Rectal smooth muscle tissue (tissue), 1 donor: ENCODE data around the gene MLST8.
A peak's percentile ranks its signal among the peaks of the same experiment; 100 is the strongest.

Experiments used
- H3K27ac ChIP-seq: one replicate; pipeline ENCODE4 v1.7.0; 2013; ENCODE audit warnings: low read depth, low read length, inconsistent platforms
- H3K27me3 ChIP-seq: one replicate; pipeline ENCODE4 v1.7.0; 2013; ENCODE audit warnings: low read length; ENCODE audit not compliant: control insufficient read depth, insufficient read depth
- H3K36me3 ChIP-seq: one replicate; pipeline ENCODE4 v1.7.0; 2013; ENCODE audit warnings: low read length; ENCODE audit not compliant: control insufficient read depth, insufficient read depth
- H3K4me1 ChIP-seq: one replicate; pipeline ENCODE4 v1.7.0; 2013; ENCODE audit warnings: low read length; ENCODE audit not compliant: control insufficient read depth, insufficient read depth
- H3K4me3 ChIP-seq: one replicate; pipeline ENCODE4 v1.7.0; 2013; ENCODE audit warnings: low read length
- H3K9ac ChIP-seq: one replicate; pipeline ENCODE4 v1.7.0; 2013; ENCODE audit warnings: low read length

MLST8 gene

GRCh38 chr16:2186505-2186904 lies 18.7 kb upstream of the MLST8 start:
- Histone ChIP-seq H3K9ac (no peak overlapping the region), H3K27ac (no peak overlapping the region), H3K4me1 (no peaks in the 10 kb centered on the region), H3K36me3 (no peaks in the 10 kb centered on the region), H3K27me3 (no peaks in the 10 kb centered on the region), H3K4me3 (no peak overlapping the region)

DNA sequence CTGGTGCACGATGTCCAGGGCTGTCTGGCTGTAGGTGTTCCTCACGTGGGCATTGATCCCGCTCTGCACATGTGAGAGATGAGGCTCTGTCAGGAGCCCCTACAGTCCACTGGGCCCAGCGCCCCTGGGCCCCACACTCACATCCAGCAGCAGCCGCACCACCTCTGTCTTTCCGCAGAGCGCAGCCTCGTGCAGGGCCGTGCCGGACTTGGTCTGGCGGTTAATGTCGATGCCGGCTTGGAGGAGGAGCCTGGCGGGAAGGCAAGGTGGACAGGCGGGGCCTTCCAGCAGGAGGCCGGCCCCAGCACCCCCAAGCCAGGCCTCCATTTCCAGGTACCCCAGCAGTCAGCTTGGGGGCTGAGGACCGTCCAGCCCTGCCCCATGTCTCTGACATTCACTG lies 18.0 kb upstream of the MLST8 start:
- H3K9ac ChIP-seq = no peak overlapping the region
- H3K27ac ChIP-seq = no peak overlapping the region
- no peaks in the 10 kb centered on the region for H3K27me3 ChIP-seq
- H3K36me3 ChIP-seq = no peaks in the 10 kb centered on the region
- H3K4me1 ChIP-seq = no peaks in the 10 kb centered on the region
- H3K4me3 ChIP-seq = no peak overlapping the region

DNA sequence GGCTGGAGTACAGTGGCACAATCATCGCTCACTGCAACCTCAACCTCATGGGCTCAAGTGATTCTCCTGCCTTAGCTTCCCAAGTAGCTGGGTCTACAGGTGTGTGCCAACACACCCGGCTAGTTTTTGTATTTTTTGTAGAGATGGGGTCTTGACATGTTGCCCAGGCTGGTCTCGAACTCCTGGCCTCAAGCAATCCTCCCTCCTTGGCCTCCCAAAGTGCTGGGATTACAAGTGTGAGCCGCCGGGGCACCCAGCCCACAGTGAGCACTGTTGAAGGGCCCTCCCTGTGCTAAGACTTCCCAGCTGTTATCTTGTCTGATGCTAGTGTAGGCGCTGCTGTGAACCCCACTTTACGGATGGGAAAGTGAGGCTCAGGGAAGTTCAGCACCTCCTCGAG lies 16.9 kb upstream of the MLST8 start:
- H3K27me3 ChIP-seq = peaks cover 1% of the 10 kb centered on the region
- no peaks in the 10 kb centered on the region for H3K36me3 ChIP-seq
- no peak overlapping the region for H3K4me3 ChIP-seq
- no peaks in the 10 kb centered on the region for H3K4me1 ChIP-seq
- no peak overlapping the region for H3K27ac ChIP-seq
- no peak overlapping the region for H3K9ac ChIP-seq

- no peak overlapping the region for H3K27ac ChIP-seq
- no peaks in the 10 kb centered on the region for H3K36me3 ChIP-seq
- H3K4me1 ChIP-seq = no peaks in the 10 kb centered on the region
- H3K9ac ChIP-seq = no peak overlapping the region
- H3K4me3 ChIP-seq = no peak overlapping the region
- peaks cover 9% of the 10 kb centered on the region for H3K27me3 ChIP-seq
Observed at GRCh38 chr16:2189252-2189893, 15.9 kb upstream of the MLST8 start.

- no peaks in the 10 kb centered on the region for H3K4me1 ChIP-seq
- H3K9ac ChIP-seq = no peak overlapping the region
- H3K27ac ChIP-seq = no peak overlapping the region
- H3K4me3 ChIP-seq = no peak overlapping the region
- H3K36me3 ChIP-seq = no peaks in the 10 kb centered on the region
- H3K27me3 ChIP-seq = peaks cover 16% of the 10 kb centered on the region
Observed at GRCh38 chr16:2190002-2190658, 15.1 kb upstream of the MLST8 start.

DNA sequence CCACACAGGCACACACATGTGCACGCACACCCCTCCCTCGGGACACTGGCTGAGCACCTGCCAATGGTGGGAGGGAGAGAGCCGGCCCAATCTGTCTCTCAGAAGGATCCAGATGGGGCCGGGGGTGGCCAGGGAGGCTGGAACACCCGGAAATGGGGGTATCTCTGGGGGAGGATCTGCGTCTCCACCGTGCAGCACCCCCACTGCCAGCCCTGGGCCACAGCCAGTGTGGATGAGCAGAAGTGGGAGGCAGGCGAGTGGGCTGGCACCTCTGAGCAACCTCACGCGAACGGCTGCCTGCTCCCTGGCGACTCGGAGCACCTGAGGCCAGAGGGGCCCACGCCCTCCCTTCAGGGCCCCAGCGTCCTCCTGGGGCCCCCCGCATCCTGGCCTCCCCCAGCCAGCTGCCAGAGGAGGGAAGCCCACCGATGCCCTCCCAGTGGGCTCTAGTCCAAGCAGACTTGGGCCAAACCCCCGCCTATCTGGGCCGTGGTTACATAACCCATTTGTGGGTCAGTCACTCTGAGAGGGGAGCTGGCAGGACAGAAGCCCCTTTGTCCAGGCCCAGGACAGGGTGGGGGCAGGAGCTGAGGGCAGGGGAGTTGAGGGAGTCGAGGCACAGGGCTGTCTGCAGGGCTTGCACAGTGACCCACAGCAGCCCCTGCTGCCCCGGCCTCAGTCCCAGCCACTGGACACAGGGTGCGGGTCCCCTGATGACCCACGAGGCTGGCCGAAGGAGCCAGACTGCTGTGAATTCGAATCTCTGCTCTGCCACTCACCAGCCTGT lies 14.4 kb upstream of the MLST8 start:
- Histone ChIP-seq H3K9ac (no peak overlapping the region), H3K27me3 (peaks cover 22% of the 10 kb centered on the region), H3K4me3 (no peak overlapping the region), H3K4me1 (no peaks in the 10 kb centered on the region), H3K27ac (no peak overlapping the region), H3K36me3 (no peaks in the 10 kb centered on the region)

DNA sequence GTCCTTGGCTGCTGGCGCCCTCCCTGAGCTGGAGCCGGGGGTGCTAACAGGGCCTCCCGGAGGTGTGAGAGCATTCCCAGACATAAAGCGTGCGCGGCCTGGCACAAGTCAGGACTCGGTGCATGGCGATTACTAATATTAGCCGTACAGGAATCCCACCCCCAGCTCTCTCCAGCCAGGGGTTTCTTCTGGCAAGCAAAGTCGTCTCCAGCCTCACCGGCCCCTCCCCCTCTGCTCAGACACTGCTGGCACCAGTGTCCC lies 13.9 kb upstream of the MLST8 start:
- Histone ChIP-seq H3K4me1 (no peaks in the 10 kb centered on the region), H3K27me3 (peaks cover 22% of the 10 kb centered on the region), H3K4me3 (no peak overlapping the region), H3K36me3 (no peaks in the 10 kb centered on the region), H3K9ac (no peak overlapping the region), H3K27ac (no peak overlapping the region)

DNA sequence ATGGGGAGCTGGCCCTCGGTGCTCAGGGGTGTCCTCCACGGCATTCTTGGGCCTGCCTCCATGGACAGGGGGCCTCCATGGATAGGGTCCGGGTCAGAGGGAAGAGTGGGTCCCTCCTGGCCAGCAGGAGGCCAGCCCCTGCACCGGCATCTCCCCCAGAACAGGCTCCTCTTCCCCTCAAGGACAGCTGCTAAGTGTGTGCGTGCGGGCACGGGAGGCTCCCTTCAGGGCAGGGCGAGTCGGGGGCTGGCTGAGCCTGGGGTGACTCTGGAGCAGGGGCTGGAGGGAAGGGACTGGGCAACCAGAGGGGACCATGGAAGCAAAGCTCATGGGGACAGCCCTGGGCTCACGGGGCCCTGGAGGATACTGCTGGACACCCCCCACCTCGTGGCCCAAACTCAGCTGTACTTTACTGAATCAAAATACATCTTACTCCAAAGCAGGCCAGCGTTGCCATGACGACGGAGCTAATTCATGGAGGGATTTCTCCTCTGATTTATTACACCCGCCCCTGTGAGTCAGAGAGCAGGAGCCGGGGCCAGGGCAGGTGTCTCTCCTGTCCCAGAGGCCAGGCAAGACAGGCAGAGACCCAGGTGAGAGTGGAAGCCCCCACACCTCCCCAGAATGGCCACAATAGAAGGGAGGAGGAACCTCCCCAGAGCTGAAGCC lies 11.0 kb upstream of the MLST8 start:
- no peak overlapping the region for H3K4me3 ChIP-seq
- H3K27me3 ChIP-seq = peaks cover 28% of the 10 kb centered on the region
- no peak overlapping the region for H3K9ac ChIP-seq
- no peaks in the 10 kb centered on the region for H3K36me3 ChIP-seq
- no peak overlapping the region for H3K27ac ChIP-seq
- H3K4me1 ChIP-seq = no peaks in the 10 kb centered on the region

GRCh38 chr16:2194852-2195321 lies 10.4 kb upstream of the MLST8 start:
- H3K4me3 ChIP-seq = no peak overlapping the region
- H3K9ac ChIP-seq = no peak overlapping the region
- peaks cover 28% of the 10 kb centered on the region for H3K27me3 ChIP-seq

DNA sequence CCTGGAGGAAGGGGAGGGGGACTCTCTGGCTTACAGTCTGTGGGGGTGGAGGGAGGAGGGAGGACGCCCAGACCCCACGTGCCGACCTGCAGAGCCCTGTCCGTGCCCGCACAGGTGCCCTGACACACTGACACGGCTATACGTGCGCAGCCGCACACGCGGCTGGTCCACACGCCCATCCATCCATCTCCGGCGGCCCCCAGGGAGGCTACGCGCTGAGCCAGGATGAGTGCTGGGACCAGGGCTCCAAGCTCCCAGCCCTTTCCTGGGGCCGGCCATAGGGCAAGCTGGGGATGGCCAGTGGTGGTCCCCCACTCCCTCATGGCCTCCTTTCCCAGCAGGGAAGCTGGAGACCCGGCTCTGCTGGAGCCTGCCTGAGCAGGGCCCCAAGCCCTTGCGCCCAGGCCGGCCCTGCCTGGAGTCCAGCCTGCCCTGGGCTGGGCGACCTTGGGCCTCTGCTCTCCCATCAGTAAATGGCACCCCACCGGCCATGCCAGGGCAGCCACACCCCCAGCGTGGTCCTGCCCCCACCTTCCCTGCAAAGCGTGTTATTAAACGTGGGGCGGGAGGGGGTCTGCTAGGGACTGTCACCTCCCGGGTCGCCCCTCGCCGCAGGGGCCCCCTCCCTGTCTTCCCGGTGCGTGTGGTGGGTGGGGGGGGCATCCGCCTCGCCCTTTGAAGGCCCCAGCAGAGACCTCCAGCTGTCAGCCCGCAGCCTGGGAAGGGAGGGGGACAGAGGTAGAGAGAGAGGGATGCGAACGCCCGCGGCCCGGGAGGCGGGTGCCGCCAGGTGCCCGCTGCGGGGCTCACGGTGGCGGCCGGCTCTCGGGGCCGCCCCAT lies 9.7 kb upstream of the MLST8 start:
- H3K4me1 ChIP-seq = no peaks in the 10 kb centered on the region
- no peaks in the 10 kb centered on the region for H3K36me3 ChIP-seq
- peaks cover 28% of the 10 kb centered on the region for H3K27me3 ChIP-seq
- H3K4me3 ChIP-seq = no peak overlapping the region
- H3K27ac ChIP-seq = no peak overlapping the region
- H3K9ac ChIP-seq = no peak overlapping the region

More at GRCh38 chr16:2194852-2195321, 10.4 kb upstream of the MLST8 start:
- Histone ChIP-seq H3K27ac (no peak overlapping the region), H3K36me3 (no peaks in the 10 kb centered on the region), H3K4me1 (no peaks in the 10 kb centered on the region)

DNA sequence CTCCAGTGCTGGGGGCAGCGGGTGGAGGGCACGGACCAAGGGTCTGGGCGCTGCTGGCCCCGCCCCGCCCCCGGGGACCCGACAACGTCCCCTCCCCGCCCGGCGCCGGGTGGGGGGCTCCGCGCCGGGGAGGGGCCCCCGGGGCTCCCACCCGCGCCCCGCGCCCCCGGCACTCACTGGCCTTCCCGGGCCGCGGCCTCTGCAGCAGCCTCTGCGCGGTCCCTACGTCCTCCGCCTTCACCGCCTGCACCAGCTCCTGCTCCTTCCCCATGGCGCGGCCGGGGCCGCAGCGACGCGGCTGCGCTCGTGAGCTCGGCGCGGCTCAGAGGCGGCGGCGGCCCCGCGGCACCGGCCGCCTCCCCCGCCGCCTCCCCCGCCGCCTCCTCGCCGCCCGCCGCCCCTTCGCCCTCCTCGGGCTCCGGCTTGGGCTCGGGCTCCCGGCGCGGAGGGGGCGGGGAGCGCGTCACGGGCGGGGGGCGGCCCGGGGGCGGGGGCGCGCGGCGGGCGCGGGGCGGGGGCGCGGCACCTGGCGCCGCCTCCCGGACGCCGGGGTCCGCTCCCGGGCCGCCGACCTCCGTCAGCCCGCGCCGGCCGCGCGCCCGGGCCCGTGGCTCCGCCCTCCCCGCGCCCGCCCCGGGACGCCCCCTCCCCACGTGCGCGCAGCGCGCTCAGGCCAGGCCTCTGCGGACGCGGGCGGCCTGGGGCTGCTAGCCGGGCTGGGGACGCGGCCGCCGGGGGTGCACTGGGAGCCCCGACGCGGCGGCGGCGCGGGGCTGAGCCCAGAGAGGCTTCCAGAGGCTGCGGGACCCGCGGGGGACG lies 8.9 kb upstream of the MLST8 start, which contains the start of gene CASKIN1:
TSS of gene CASKIN1 (minus strand) at position 444 of the 819 bp plus-strand sequence. CDS start at position 271, 173 bp downstream.
- Histone ChIP-seq H3K27ac (no peak within 1 kb of the TSS), H3K36me3 (no peaks in the 10 kb centered on the region), H3K9ac (no peak within 1 kb of the TSS), H3K4me3 (peak within 1 kb of the TSS; percentile 21), H3K27me3 (peaks cover 28% of the 10 kb centered on the region), H3K4me1 (no peaks in the 10 kb centered on the region)
